Retinal pigment epithelial cell (primary cell): ENCODE measurements around the gene DAB2IP.

Experiments
- DNase-seq: peaks from one replicate; pipeline ENCODE4 v3.0.0-alpha.2; 2010; ENCODE audit warnings: low read depth
- H3K4me3 ChIP-seq: 2 replicates; pipeline ENCODE4 v1.5.1; 2011; ENCODE audit warnings: mild to moderate bottlenecking, low read length, control low read depth, moderate library complexity
- TF ChIP-seq, protein P1 (sequence below): conservative IDR thresholded peaks from 2 replicates; pipeline ENCODE4 v1.5.1; 2011; ENCODE audit warnings: low read depth, low read length, control low read depth, inconsistent platforms

The DAB2IP gene

DNA sequence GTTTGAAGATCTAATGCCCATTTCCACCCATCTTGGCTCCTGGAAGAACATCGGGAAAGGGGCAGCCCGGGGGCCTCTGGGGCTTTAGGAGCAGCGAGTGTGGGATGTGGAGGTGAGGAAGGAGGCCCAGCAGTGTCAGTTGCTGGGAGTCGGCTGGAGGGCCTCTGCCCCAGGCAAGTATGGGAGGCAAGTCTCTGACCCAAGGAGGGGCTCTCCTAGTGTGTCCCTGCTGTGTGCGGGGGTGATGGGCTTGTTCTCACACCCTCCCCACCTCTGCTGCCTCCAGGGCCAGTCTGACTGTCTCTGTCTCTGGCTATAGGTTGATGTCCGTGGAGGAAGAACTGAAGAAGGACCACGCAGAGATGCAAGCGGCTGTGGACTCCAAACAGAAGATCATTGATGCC lies 129.7 kb downstream of the DAB2IP start:
- TF ChIP-seq, protein P1, sequence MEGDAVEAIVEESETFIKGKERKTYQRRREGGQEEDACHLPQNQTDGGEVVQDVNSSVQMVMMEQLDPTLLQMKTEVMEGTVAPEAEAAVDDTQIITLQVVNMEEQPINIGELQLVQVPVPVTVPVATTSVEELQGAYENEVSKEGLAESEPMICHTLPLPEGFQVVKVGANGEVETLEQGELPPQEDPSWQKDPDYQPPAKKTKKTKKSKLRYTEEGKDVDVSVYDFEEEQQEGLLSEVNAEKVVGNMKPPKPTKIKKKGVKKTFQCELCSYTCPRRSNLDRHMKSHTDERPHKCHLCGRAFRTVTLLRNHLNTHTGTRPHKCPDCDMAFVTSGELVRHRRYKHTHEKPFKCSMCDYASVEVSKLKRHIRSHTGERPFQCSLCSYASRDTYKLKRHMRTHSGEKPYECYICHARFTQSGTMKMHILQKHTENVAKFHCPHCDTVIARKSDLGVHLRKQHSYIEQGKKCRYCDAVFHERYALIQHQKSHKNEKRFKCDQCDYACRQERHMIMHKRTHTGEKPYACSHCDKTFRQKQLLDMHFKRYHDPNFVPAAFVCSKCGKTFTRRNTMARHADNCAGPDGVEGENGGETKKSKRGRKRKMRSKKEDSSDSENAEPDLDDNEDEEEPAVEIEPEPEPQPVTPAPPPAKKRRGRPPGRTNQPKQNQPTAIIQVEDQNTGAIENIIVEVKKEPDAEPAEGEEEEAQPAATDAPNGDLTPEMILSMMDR = no peak
- no peak overlapping the region for H3K4me3 ChIP-seq
- DNase-seq = no peak

DNA sequence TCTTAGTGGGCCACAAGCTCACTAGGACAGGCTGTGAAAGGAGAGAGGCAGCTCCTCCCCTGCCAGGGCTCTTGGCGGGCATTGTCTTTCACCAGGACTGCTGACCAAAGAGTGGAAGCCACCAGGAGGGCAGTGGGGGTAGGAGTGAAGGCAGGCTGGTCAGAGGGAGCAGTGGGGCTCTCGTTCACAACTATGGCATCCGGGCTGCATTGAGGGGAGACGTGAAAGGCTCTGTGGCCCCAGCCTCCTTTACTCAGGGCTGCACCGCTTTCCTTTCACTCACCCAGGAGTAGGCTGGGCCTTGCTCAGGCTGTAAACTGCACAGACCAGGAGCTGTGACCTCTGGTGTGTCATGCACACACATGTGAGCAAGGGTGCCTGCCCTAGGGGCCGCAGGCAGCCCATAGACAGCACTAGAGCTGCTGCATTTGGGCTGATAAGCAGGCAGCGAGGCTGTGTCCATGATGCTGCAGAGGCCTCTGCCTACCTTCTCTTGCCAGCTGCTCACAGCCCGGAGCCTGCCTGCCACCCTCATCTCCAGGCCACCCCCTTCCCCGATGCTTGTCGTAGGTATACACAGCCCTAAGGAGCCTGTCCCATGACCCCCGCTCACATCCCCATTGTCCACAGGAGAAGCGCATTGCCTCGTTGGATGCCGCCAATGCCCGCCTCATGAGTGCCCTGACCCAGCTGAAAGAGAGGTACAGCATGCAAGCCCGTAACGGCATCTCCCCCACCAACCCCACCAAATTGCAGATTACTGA lies 130.4 kb downstream of the DAB2IP start:
- TF ChIP-seq, protein P1 = no peak
- no peak for DNase-seq
- no peak overlapping the region for H3K4me3 ChIP-seq

DNA sequence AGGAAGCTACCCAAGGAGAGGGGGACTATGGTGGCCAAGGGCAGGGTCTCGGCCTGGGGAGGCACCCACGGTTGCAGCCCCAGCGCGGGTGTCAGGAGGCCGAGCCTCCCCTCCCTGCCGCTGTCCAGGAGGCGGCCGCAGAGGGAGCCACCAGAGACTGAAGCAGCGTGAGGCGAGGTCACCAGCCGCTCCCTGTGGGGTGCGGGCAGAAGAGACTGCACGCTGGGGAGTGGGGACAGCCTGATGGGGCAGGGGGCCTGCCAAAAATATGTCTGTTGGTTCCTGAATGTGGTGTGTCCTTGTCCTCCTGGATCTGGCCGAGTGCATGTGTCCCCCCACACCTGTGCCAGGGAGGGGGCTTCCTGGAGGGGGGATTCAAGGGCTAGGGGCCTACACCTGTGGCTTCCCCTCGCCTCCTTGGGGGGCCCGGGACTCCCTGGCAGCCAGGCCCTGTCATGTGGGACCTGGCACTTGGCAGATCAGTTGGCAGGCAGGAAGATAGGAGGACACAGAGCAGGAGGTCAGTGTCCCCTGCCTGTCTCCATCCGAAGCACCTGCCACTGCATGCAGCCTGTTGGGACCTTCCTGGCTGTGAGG lies 131.2 kb downstream of the DAB2IP start:
- no peak for DNase-seq
- TF ChIP-seq, protein P1 = no peak
- H3K4me3 ChIP-seq = no peak overlapping the region

DNA sequence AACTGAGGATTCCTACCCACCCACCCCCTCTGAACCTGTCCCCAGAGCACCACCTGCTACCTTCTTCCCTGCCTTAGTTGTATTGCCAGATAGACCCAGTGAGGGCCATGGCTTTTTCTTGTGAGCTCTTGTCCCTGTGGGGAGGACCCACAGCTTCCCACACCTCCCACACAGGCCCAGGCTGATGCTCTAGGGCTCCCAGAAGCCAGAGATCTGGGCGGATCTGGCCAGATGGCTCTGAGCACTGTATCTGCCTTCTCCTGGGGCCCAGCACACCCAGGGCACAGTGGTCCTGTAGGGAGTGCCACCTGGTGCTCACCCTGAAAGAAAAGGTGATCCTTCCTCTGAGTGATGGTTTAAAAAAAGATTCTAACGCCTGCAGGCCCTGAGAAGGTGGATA lies 131.7 kb downstream of the DAB2IP start:
- DNase-seq = no peak
- TF ChIP-seq, protein P1 = no peak
- H3K4me3 ChIP-seq = no peak overlapping the region

DNA sequence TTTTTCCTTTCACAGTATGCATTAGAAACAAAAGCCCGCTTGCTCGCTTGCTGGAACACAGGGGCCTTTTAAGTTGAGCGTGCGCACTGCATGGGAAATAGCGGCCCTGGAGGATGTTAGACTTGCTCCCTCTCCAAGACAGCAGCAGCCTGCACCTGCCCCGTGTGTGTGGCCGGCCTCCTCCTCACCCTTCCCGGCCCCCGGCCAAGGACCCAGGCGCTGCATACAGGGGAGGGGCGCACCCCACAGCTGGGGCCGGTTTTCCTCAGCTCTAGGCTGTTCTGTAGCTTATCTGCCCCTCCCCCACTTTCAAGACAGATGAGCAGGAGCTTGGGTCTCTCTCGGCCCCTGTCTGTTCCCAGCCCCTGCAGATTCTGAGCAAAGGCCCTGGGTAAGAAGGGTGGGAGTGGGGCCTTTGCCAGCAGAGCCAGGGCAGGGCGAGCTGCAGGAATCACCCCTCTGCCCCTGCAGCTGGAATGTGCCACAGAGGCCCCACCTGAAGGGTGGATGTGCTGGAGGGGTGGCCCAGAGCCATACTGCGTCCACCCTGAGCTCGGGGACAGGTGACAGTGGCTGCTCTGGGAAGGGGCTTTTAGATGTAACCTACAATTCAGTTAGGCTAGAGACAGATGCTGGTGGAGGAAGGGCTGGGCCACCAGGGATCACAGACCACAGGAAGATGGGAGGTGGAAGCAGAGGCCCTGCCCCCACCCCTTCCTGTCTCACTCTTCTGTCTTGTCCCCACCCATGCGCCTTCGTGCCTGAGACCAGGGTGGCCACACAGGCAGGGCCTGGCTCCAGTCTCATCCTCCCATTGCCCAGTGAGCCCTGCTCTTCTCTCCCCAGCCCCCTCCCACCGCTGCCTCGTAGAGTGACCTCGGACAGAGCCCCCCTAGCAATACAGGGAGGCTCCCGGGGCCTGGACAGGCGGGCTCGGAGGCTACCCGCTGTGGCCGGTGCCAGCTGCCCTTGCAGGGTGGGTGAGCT lies 132.4 kb downstream of the DAB2IP start:
- H3K4me3 ChIP-seq = no peak overlapping the region
- no peak for DNase-seq
- TF ChIP-seq, protein P1 = no peak

DNA sequence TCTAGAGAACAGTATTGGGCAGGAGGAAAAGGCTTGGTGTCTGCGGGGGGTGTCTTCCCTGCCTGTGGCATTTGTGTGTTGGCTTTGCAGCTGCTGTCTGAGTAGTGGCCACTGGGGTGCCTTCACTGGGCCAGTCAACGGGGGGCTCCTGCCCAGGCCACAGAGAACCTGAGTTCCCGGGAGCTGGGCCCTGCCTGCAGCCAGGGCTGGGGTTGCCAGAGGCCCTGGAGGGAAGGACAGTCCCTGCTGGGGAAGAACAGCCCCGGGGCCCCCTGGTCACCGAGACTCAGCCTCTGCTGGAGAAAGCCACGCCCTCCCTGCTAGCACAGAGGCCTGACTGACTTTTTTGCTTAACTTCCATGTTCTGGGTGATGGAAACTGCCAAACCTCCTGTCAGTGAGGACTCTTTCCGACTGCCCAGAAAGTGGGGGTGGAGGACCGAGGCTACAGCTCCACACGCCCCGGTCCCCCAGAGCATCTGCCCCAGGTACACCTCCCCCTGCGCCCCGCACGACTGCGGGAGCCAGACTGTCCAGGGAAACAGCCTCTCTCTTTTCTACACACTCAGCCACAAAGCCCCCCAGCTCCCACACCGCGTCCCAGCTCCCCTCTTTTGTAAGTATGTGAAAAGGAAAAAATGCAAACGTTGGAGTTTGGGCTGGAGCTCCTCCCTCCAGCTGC lies 133.4 kb downstream of the DAB2IP start:
- TF ChIP-seq, protein P1 = no peak
- no peak for DNase-seq
- no peak overlapping the region for H3K4me3 ChIP-seq
